ENCODE results near the gene TRMT61A. TPM values are rescaled to one million over a fixed set of nuclear protein-coding genes. Genes with fewer than 3 reads are reported as not detected.
A peak's percentile ranks its signal among the peaks of the same experiment; 100 is the strongest.

TRMT61A gene
- total and polyA plus RNA-seq, 4 experiments from 2014 or later: 4.6 to 14.0 (median 11.6) TPM

- H3K9me3 Mint-ChIP-seq: no peaks in the 10 kb centered on the region
- ChIA-PET POLR2A (ENCODE audit: partially characterized antibody) (no interaction called here), CTCF (ENCODE audit: partially characterized antibody) (no interaction called here)
- no peak overlapping the region for H3K4me3 Mint-ChIP-seq
- peak overlapping the region in 1 of 7 donors; percentile 64 for H3K27ac Mint-ChIP-seq
- Histone ChIP-seq H3K27ac (ENCODE audit: low read depth, low read length) (no peak overlapping the region), H3K9me3 (ENCODE audit: control insufficient read depth in 1 of 2, low read length in 2 of 2) (no peaks in the 10 kb centered on the region), H3K4me3 (ENCODE audit: low read length in 2 of 2) (no peak overlapping the region), H3K27me3 (ENCODE audit: insufficient read depth, low read length) (no peaks in the 10 kb centered on the region), H3K4me1 (ENCODE audit: insufficient read depth, low read length) (no peaks in the 10 kb centered on the region), H3K36me3 (ENCODE audit: insufficient read depth, low read length) (peaks cover 45% of the 10 kb centered on the region)
- H3K4me1 Mint-ChIP-seq: peaks cover 0 to 2% (median 0%) of the 10 kb centered on the region in 4 donors
- H3K27me3 Mint-ChIP-seq: no peaks in the 10 kb centered on the region
- intact Hi-C loops (cut with micrococcal nuclease): no loop called here
- peaks cover 37 to 60% of the 10 kb centered on the region in 2 donors for H3K36me3 Mint-ChIP-seq
- no peak for DNase-seq
These were observed 37.3 kb upstream of the TRMT61A start for GRCh38 chr14:103491691-103492090.

GRCh38 chr14:103492156-103492925 is 36.7 kb upstream of the TRMT61A start:
- Mint-ChIP-seq H3K27me3 (no peaks in the 10 kb centered on the region), H3K9me3 (no peaks in the 10 kb centered on the region), H3K27ac (no peak overlapping the region), H3K4me3 (no peak overlapping the region), H3K4me1 (peaks cover 0 to 2% (median 0%) of the 10 kb centered on the region in 4 donors), H3K36me3 (peaks cover 38 to 62% of the 10 kb centered on the region in 2 donors)
- CTCF ChIA-PET (ENCODE audit: partially characterized antibody): no interaction called here
- Histone ChIP-seq H3K36me3 (ENCODE audit: insufficient read depth, low read length) (peaks cover 44% of the 10 kb centered on the region), H3K9me3 (ENCODE audit: control insufficient read depth in 1 of 2, low read length in 2 of 2) (no peaks in the 10 kb centered on the region), H3K27ac (ENCODE audit: low read depth, low read length) (no peak overlapping the region), H3K4me3 (ENCODE audit: low read length in 2 of 2) (no peak overlapping the region), H3K4me1 (ENCODE audit: insufficient read depth, low read length) (no peaks in the 10 kb centered on the region), H3K27me3 (ENCODE audit: insufficient read depth, low read length) (no peaks in the 10 kb centered on the region)
- no peak for DNase-seq
- POLR2A ChIA-PET (ENCODE audit: partially characterized antibody): no interaction called here
- intact Hi-C loops (cut with micrococcal nuclease): no loop called here

- Histone ChIP-seq H3K4me3 (ENCODE audit: low read length in 2 of 2) (no peak overlapping the region), H3K4me1 (ENCODE audit: insufficient read depth, low read length) (peaks cover 6% of the 10 kb centered on the region), H3K36me3 (ENCODE audit: insufficient read depth, low read length) (peaks cover 27% of the 10 kb centered on the region), H3K9me3 (ENCODE audit: control insufficient read depth in 1 of 2, low read length in 2 of 2) (no peaks in the 10 kb centered on the region), H3K27me3 (ENCODE audit: insufficient read depth, low read length) (no peaks in the 10 kb centered on the region), H3K27ac (ENCODE audit: low read depth, low read length) (no peak overlapping the region)
- Mint-ChIP-seq H3K27ac (no peak overlapping the region), H3K27me3 (no peaks in the 10 kb centered on the region), H3K4me3 (no peak overlapping the region), H3K36me3 (peaks cover 22 to 55% of the 10 kb centered on the region in 2 donors), H3K4me1 (peaks cover 9 to 10% (median 9%) of the 10 kb centered on the region in 4 donors), H3K9me3 (no peaks in the 10 kb centered on the region)
- ChIA-PET POLR2A (ENCODE audit: partially characterized antibody) (no interaction called here), CTCF (ENCODE audit: partially characterized antibody) (interaction anchor here (1.8 kb wide), 1 partner anchor 9 kb away, joined by 3 read pairs; no protein-coding TSS in a partner anchor)
- intact Hi-C loops (cut with micrococcal nuclease): no loop called here
- DNase-seq: no peak
These were observed 33.1 kb upstream of the TRMT61A start for GRCh38 chr14:103495854-103496253.

GRCh38 chr14:103496776-103497175 is 32.2 kb upstream of the TRMT61A start:
- peaks cover 9 to 10% (median 9%) of the 10 kb centered on the region in 4 donors for H3K4me1 Mint-ChIP-seq
- peaks cover 19 to 55% of the 10 kb centered on the region in 2 donors for H3K36me3 Mint-ChIP-seq
- H3K36me3 ChIP-seq (ENCODE audit: insufficient read depth, low read length): peaks cover 26% of the 10 kb centered on the region
- H3K9me3 Mint-ChIP-seq: no peaks in the 10 kb centered on the region
- ChIA-PET POLR2A (ENCODE audit: partially characterized antibody) (no interaction called here), CTCF (ENCODE audit: partially characterized antibody) (interaction anchor here (1.8 to 2.7 kb wide), 2 partner anchors 10 to 50 kb away, joined by 3 to 10 read pairs; no protein-coding TSS in a partner anchor)
- no peak overlapping the region for H3K27ac ChIP-seq (ENCODE audit: low read depth, low read length)
- H3K4me3 Mint-ChIP-seq: no peak overlapping the region
- DNase-seq: no peak
- peaks cover 6% of the 10 kb centered on the region for H3K4me1 ChIP-seq (ENCODE audit: insufficient read depth, low read length)
- no peak overlapping the region for H3K27ac Mint-ChIP-seq
- intact Hi-C loops (cut with micrococcal nuclease): no loop called here
- no peaks in the 10 kb centered on the region for H3K27me3 Mint-ChIP-seq
- no peak overlapping the region for H3K4me3 ChIP-seq (ENCODE audit: low read length in 2 of 2)
- H3K27me3 ChIP-seq (ENCODE audit: insufficient read depth, low read length): no peaks in the 10 kb centered on the region
- no peaks in the 10 kb centered on the region for H3K9me3 ChIP-seq (ENCODE audit: control insufficient read depth in 1 of 2, low read length in 2 of 2)

GRCh38 chr14:103499709-103500108 is 29.3 kb upstream of the TRMT61A start:
- H3K9me3 Mint-ChIP-seq: no peaks in the 10 kb centered on the region
- Histone ChIP-seq H3K9me3 (ENCODE audit: control insufficient read depth in 1 of 2, low read length in 2 of 2) (no peaks in the 10 kb centered on the region), H3K27me3 (ENCODE audit: insufficient read depth, low read length) (no peaks in the 10 kb centered on the region), H3K27ac (ENCODE audit: low read depth, low read length) (no peak overlapping the region), H3K4me3 (ENCODE audit: low read length in 2 of 2) (no peak overlapping the region), H3K4me1 (ENCODE audit: insufficient read depth, low read length) (peaks cover 6% of the 10 kb centered on the region), H3K36me3 (ENCODE audit: insufficient read depth, low read length) (peaks cover 48% of the 10 kb centered on the region)
- intact Hi-C loops (cut with micrococcal nuclease): loop anchor here (1.0 kb wide), 1 partner anchor 47 kb away; no protein-coding TSS in a partner anchor
- no peak for DNase-seq
- ChIA-PET CTCF (ENCODE audit: partially characterized antibody) (interaction anchor here (0.7 to 2.7 kb wide), 5 partner anchors 12 to 47 kb away, joined by 3 to 10 read pairs (median 4); no protein-coding TSS in a partner anchor), POLR2A (ENCODE audit: partially characterized antibody) (interaction anchor here (0.7 to 0.8 kb wide), 2 partner anchors 22 to 47 kb away, joined by 3 read pairs; no protein-coding TSS in a partner anchor)
- peak overlapping the region in 5 of 7 donors; percentile 8 to 83 (median 33) for H3K27ac Mint-ChIP-seq
- peaks cover 9 to 10% (median 9%) of the 10 kb centered on the region in 4 donors for H3K4me1 Mint-ChIP-seq
- no peaks in the 10 kb centered on the region for H3K27me3 Mint-ChIP-seq
- H3K36me3 Mint-ChIP-seq: peaks cover 34 to 69% of the 10 kb centered on the region in 2 donors
- no peak overlapping the region for H3K4me3 Mint-ChIP-seq

- Histone ChIP-seq H3K27me3 (ENCODE audit: insufficient read depth, low read length) (no peaks in the 10 kb centered on the region), H3K4me3 (ENCODE audit: low read length in 2 of 2) (no peak overlapping the region), H3K27ac (ENCODE audit: low read depth, low read length) (no peak overlapping the region), H3K9me3 (ENCODE audit: control insufficient read depth in 1 of 2, low read length in 2 of 2) (no peaks in the 10 kb centered on the region), H3K4me1 (ENCODE audit: insufficient read depth, low read length) (peaks cover 6% of the 10 kb centered on the region), H3K36me3 (ENCODE audit: insufficient read depth, low read length) (peaks cover 49% of the 10 kb centered on the region)
- Mint-ChIP-seq H3K9me3 (peaks cover 0 to 1% (median 0%) of the 10 kb centered on the region in 8 donors), H3K27me3 (no peaks in the 10 kb centered on the region), H3K36me3 (peaks cover 41 to 71% of the 10 kb centered on the region in 2 donors), H3K4me1 (peaks cover 9 to 10% (median 9%) of the 10 kb centered on the region in 4 donors), H3K4me3 (no peak overlapping the region), H3K27ac (peak overlapping the region in 6 of 7 donors; percentile 8 to 83 (median 48))
- intact Hi-C loops (cut with micrococcal nuclease): loop anchor here (1.0 kb wide), 1 partner anchor 46 kb away; no protein-coding TSS in a partner anchor
- ChIA-PET CTCF (ENCODE audit: partially characterized antibody) (interaction anchor here (0.7 to 1.2 kb wide), 4 partner anchors 13 to 47 kb away, joined by 3 to 5 read pairs (median 4); no protein-coding TSS in a partner anchor), POLR2A (ENCODE audit: partially characterized antibody) (interaction anchor here (0.7 kb wide), 1 partner anchor 23 kb away, joined by 3 read pairs; no protein-coding TSS in a partner anchor)
- DNase-seq: peak; percentile 69 to 73 (median 70)
These were observed 28.6 kb upstream of the TRMT61A start for GRCh38 chr14:103500148-103500990.
